Stomach (tissue), 9 donors: ENCODE results near the gene CDK17. TPM values are rescaled to one million over a fixed set of nuclear protein-coding genes. Genes with fewer than 3 reads are reported as not detected.

Experiments
- DNase-seq, 2 donors: peaks; one replicate each; pipeline versions ENCODE4 v3.0.0 to v3.0.0-alpha.2; 2013 to 2019
- H3K27ac ChIP-seq, 5 donors: fragments of 200-600 bp in 4 of 5; sonication (generic) in 4 of 5; one replicate each; pipeline ENCODE4 v1.5.1; 2013 to 2019; ENCODE audit warnings: mild to moderate bottlenecking in 1 of 5, moderate library complexity in 1 of 5
- H3K27me3 ChIP-seq, 3 donors: fragments of 200-600 bp; sonication (generic); one replicate each; pipeline ENCODE4 v1.5.1; 2017 to 2019; ENCODE audit warnings: mixed run types in 1 of 3
- H3K36me3 ChIP-seq, 4 donors: fragments of 200-600 bp; sonication (generic); 1 replicate in 3 of 4; 2 replicates in 1 of 4; pipeline ENCODE4 v1.5.1; 2016 to 2019
- H3K4me1 ChIP-seq, 4 donors: fragments of 200-600 bp; sonication (generic); one replicate each; pipeline ENCODE4 v1.5.1; 2016 to 2019
- H3K4me3 ChIP-seq, 4 donors: fragments of 200-600 bp; sonication (generic) in 3 of 4; one replicate each; pipeline ENCODE4 v1.5.1; 2016 to 2019; ENCODE audit warnings: mild to moderate bottlenecking in 1 of 4
- H3K9me3 ChIP-seq, 4 donors: fragments of 200-600 bp; sonication (generic); one replicate each; pipeline ENCODE4 v1.5.1; 2016 to 2019
- EP300 ChIP-seq: sonication (generic); formaldehyde crosslinking; IDR thresholded peaks from one replicate; pipeline ENCODE4 v1.6.1; 2017; ENCODE audit warnings: antibody characterized with exemption
- POLR2A ChIP-seq, 4 donors: fragments of 450-650 bp; IDR thresholded peaks; one replicate each; pipeline ENCODE4 v1.6.1; 2016; ENCODE audit warnings: antibody characterized with exemption in 4 of 4, control low read depth in 2 of 4, mild to moderate bottlenecking in 1 of 4, moderate library complexity in 1 of 4
- POLR2AphosphoS5 ChIP-seq, 3 donors: sonication (generic); formaldehyde crosslinking; IDR thresholded peaks; one replicate each; pipeline ENCODE4 v1.6.1; 2016; ENCODE audit warnings: antibody characterized with exemption in 3 of 3
- WGBS, 5 donors: extraction: QIAGEN DNeasy Blood & Tissue Kit in 3 of 5; methylation state at CpG; one replicate each; pipeline versions ENCODE4 v1.1.5 to v1.1.7; 2013 to 2018; 5-methylcytosine and 5-hydroxymethylcytosine counted together
- intact Hi-C: fragments of 100-400 bp; cut with DNase I; formaldehyde crosslinking; loops from one replicate; pipeline ENCODE4 v1.15.1; 2023; ENCODE audit warnings: low total_unique reads
- polyA plus RNA-seq, 3 donors: library from polyadenylated mRNA; stranded (reverse); fragments of 200-250 nt; gene quantifications; one replicate each; pipeline ENCODE4 v1.2.3, GENCODE V29; 2013
- total RNA-seq, 5 donors: library from RNA; depleted of rRNA; stranded (reverse); fragments of >200 nt; gene quantifications; one replicate each; pipeline versions ENCODE4 v1.1.0 to v1.2.3, GENCODE V29; 2014 to 2016
- TF ChIP-seq, protein P1 (sequence below), 7 experiments: fragments of 450-650 bp in 4 of 7; fragments of 200-600 bp in 3 of 7; sonication (generic) in 3 of 7; IDR thresholded peaks; one replicate each; pipeline ENCODE4 v1.5.1; 2016 to 2019; ENCODE audit warnings: antibody characterized with exemption in 7 of 7, control low read depth in 2 of 7, mild to moderate bottlenecking in 1 of 7
- donor health status: healthy with polysubstance abuse.
- donor health status: Bipolar disorder and iron deficiency.
- donor health status: healthy.

The CDK17 gene
- total and polyA plus RNA-seq, 8 donors = 5.4 to 137 (median 40.5) TPM

DNA sequence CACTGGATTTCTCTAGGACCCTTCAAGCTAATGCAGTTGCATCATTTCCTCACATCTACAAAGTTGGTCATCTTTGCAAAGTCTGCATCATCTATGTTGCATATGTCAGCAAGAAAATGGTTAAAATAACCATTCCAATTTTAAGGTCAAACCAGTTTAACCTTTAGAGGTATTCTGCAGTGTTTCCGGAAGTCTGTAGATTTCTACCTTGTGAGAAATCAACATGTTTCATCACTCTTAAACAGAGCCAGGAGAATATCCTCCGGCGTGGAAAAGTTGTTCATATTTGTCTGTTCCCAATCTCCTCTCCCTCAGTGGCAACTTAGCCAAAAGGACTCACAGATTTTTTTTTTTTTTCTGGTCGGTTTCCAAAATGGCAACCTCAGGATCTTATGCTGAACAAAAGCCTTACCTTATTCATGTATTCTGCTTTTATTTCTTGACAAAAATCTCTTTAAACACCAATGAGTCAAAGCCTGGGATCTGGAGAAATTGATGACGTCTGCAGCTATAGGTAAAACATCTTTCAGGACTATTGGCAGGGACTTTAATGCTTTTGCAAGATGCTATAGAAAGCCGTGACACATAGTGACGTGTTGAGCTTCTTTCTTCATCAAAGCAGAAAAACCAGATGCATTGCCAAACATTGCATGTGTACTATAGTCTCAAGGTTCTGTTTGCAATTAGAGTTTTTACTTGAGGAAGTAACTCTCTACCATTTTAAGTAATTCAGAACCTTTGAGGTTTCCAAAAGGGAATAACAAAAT lies 16.0 kb upstream of the CDK17 start:
- Histone ChIP-seq H3K27me3 (no peaks in the 10 kb centered on the region), H3K4me1 (peaks cover 0 to 9% (median 2%) of the 10 kb centered on the region in 4 donors), H3K27ac (no peak overlapping the region), H3K36me3 (no peaks in the 10 kb centered on the region), H3K4me3 (no peak overlapping the region), H3K9me3 (no peaks in the 10 kb centered on the region)
- intact Hi-C loops = no loop called here
- peak in 1 of 2 donors; percentile 43 for DNase-seq
- WGBS, 5 donors = 34 to 56% (median 48%) methylated on average over 7 of the region's 7 CpGs
- no peak for TF ChIP-seq POLR2A (IDR thresholded peaks at IDR 0.05)
- TF ChIP-seq, protein P1, sequence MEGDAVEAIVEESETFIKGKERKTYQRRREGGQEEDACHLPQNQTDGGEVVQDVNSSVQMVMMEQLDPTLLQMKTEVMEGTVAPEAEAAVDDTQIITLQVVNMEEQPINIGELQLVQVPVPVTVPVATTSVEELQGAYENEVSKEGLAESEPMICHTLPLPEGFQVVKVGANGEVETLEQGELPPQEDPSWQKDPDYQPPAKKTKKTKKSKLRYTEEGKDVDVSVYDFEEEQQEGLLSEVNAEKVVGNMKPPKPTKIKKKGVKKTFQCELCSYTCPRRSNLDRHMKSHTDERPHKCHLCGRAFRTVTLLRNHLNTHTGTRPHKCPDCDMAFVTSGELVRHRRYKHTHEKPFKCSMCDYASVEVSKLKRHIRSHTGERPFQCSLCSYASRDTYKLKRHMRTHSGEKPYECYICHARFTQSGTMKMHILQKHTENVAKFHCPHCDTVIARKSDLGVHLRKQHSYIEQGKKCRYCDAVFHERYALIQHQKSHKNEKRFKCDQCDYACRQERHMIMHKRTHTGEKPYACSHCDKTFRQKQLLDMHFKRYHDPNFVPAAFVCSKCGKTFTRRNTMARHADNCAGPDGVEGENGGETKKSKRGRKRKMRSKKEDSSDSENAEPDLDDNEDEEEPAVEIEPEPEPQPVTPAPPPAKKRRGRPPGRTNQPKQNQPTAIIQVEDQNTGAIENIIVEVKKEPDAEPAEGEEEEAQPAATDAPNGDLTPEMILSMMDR (IDR thresholded peaks at IDR 0.05) = no peak
- TF ChIP-seq POLR2AphosphoS5 (IDR thresholded peaks at IDR 0.05) = no peak
- no peak for TF ChIP-seq EP300

DNA sequence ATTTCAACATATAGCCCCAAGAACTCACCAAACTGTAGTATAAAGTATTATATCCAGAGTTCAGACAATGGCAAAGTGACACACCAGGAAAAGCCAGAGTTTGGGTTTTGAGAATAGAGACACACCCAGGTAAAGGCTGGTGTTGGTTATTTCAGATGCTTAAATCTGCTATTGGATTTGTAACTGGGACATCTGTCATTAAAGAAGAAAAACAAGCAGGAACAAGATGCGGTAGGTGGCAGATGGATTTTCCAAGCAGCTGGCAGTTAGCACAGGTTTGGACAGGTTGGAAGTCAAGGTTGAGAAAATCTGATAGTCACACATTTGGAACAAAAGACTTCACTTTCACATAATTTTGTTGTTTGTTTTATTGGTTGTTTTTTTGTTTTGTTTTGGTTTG lies 14.4 kb upstream of the CDK17 start:
- no peak overlapping the region for H3K27ac ChIP-seq
- H3K36me3 ChIP-seq = no peaks in the 10 kb centered on the region
- peaks cover 0 to 3% (median 0%) of the 10 kb centered on the region in 4 donors for H3K4me1 ChIP-seq
- no peaks in the 10 kb centered on the region for H3K27me3 ChIP-seq
- TF ChIP-seq POLR2AphosphoS5 (IDR thresholded peaks at IDR 0.05) (no peak), POLR2A (IDR thresholded peaks at IDR 0.05) (no peak), EP300 (no peak)
- TF ChIP-seq, protein P1 (IDR thresholded peaks at IDR 0.05) = no peak
- intact Hi-C loops = no loop called here
- no peak overlapping the region for H3K4me3 ChIP-seq
- DNase-seq = no peak
- no peaks in the 10 kb centered on the region for H3K9me3 ChIP-seq
- WGBS, 5 donors = 84 to 100% (median 97%) methylated on average over 1 of the region's 1 CpG

DNA sequence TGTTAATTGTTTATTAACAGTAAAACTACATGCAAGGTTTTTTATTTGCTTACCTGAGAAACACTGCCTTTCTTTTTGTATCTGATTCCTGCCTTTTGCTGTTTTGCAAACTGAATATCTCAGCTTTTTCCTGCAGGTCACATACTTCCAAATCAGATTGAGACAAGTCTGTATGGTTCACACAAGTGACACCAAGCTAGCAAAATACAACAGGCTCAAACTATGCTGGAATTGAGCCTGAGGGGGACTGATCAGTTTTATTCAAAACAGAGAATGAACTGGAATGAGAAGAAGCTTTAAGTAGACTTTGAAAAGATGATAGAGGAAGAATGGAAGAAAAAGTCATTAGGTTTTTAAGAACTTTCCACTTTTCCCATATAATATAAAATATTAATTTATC lies 12.2 kb upstream of the CDK17 start:
- intact Hi-C loops = no loop called here
- Histone ChIP-seq H3K4me3 (no peak overlapping the region), H3K9me3 (no peaks in the 10 kb centered on the region), H3K36me3 (no peaks in the 10 kb centered on the region), H3K4me1 (peaks cover 0 to 8% (median 0%) of the 10 kb centered on the region in 4 donors), H3K27me3 (no peaks in the 10 kb centered on the region), H3K27ac (no peak overlapping the region)
- TF ChIP-seq POLR2AphosphoS5 (IDR thresholded peaks at IDR 0.05) = no peak
- TF ChIP-seq, protein P1 (IDR thresholded peaks at IDR 0.05) = no peak
- no peak for TF ChIP-seq EP300
- no peak for TF ChIP-seq POLR2A (IDR thresholded peaks at IDR 0.05)
- no peak for DNase-seq

DNA sequence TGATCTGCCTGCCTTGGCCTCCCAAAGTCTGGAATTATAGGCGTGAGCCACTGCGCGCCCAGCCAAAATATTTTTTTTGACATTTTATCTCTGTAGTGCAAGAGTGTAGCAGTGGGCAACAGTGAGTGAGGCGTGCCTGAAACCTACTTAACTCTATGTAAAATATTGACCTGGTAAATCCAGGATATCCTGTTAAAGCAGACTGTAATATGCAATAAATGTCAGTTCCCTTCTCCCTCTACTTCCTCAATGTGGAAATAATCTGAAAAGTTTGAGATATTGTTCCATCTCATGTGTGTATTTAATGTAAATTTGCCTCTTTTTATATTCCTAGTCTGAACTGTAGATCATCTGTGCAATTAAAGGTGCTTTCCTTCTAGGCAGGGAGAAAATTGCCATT lies 9.5 kb upstream of the CDK17 start:
- H3K36me3 ChIP-seq = no peaks in the 10 kb centered on the region
- H3K4me3 ChIP-seq = no peak overlapping the region
- H3K9me3 ChIP-seq = no peaks in the 10 kb centered on the region
- no peak for DNase-seq
- WGBS, 5 donors = 70 to 80% (median 75%) methylated on average over 4 of the region's 4 CpGs
- peaks cover 0 to 5% (median 0%) of the 10 kb centered on the region in 4 donors for H3K4me1 ChIP-seq
- intact Hi-C loops = no loop called here
- H3K27me3 ChIP-seq = no peaks in the 10 kb centered on the region
- no peak overlapping the region for H3K27ac ChIP-seq
- TF ChIP-seq, protein P1 (IDR thresholded peaks at IDR 0.05) = no peak
- no peak for TF ChIP-seq POLR2AphosphoS5 (IDR thresholded peaks at IDR 0.05)
- TF ChIP-seq POLR2A (IDR thresholded peaks at IDR 0.05) = no peak
